ENCODE results near the gene DCPS. TPM values are rescaled to one million over a fixed set of nuclear protein-coding genes. Genes with fewer than 3 reads are reported as not detected.

Gene DCPS
- total RNA-seq, 1 experiment from 2014 or later, result 31.2 TPM

DNA sequence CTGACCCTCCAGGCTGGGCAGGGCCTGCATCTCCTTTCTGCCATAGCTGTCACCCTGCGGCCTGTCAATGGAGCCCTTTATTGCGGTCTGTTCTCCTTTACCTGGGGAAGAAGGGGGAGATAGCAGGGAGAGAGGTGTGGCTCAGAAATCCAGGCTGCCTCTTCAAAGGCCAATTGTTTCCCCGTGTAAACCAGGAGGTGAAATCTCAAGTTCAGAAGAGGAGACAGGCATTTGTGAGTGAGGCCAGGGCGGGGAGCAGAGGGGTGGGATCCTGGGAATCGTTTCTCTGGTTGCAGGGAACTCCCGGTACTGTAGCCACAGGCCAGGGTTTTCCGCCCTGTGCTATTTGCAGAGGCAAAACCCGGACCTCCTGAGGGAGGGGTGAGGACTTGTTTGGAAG is 9.1 kb downstream of the DCPS start:
- DNase-seq (ENCODE audit: low spot score), result no peak
- TF ChIP-seq, protein P1, sequence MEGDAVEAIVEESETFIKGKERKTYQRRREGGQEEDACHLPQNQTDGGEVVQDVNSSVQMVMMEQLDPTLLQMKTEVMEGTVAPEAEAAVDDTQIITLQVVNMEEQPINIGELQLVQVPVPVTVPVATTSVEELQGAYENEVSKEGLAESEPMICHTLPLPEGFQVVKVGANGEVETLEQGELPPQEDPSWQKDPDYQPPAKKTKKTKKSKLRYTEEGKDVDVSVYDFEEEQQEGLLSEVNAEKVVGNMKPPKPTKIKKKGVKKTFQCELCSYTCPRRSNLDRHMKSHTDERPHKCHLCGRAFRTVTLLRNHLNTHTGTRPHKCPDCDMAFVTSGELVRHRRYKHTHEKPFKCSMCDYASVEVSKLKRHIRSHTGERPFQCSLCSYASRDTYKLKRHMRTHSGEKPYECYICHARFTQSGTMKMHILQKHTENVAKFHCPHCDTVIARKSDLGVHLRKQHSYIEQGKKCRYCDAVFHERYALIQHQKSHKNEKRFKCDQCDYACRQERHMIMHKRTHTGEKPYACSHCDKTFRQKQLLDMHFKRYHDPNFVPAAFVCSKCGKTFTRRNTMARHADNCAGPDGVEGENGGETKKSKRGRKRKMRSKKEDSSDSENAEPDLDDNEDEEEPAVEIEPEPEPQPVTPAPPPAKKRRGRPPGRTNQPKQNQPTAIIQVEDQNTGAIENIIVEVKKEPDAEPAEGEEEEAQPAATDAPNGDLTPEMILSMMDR (conservative IDR thresholded peaks at IDR 0.05; ENCODE audit: low read depth, low read length), result no peak
- TF ChIP-seq EZH2 (IDR thresholded peaks at IDR 0.05; ENCODE audit: borderline replicate concordance, low read depth, low read length, poor library complexity, severe bottlenecking), result no peak
- H3K4me3 ChIP-seq (ENCODE audit: low read depth, low read length, poor library complexity, severe bottlenecking), result no peak overlapping the region
- POLR2A ChIA-PET (ENCODE audit: low non-redundant PET), result no interaction called here
- H3K27ac ChIP-seq (ENCODE audit: low read depth, low read length, poor library complexity, severe bottlenecking), result no peak overlapping the region
- BruUV-seq (replicated peaks), result no TSS peak
- H3K4me1 ChIP-seq (ENCODE audit: insufficient read depth, low read length, poor library complexity, severe bottlenecking), result no peaks in the 10 kb centered on the region
- H3K36me3 ChIP-seq (ENCODE audit: insufficient read depth, low read length, poor library complexity, severe bottlenecking), result no peaks in the 10 kb centered on the region
- H3K27me3 ChIP-seq (replicated peaks; ENCODE audit: insufficient read depth, low read depth, low read length, poor library complexity), result no peaks in the 10 kb centered on the region
- CTCF ChIA-PET, result no interaction called here
- H3K9me3 ChIP-seq (ENCODE audit: low read depth, low read length, poor library complexity, severe bottlenecking), result no peaks in the 10 kb centered on the region
- intact Hi-C loops (cut with micrococcal nuclease; ENCODE audit: unreplicated experiment), result loop anchor here (5.0 to 10.0 kb wide), 4 partner anchors 104 to 1034 kb away; no protein-coding TSS in a partner anchor

DNA sequence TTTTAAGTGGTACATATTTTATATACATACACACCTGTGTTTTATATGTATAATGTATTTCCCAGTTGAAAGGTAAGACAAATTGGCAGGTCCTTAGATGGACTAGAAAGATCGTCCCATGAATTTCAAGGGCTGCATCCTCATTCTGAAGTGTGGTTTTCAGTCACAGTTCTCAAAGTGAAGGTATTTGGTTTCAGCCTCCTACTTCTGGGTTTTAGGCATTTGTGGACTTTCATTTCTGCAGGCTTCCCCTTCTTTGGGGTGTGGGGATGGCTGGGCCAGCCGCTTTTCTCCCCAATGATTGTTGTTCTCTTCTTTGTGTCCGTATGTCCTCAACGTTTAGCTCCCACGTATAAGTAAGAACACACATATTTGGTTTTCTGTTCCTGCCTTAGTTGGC is 10.0 kb downstream of the DCPS start:
- H3K27ac ChIP-seq (ENCODE audit: low read depth, low read length, poor library complexity, severe bottlenecking), result no peak overlapping the region
- intact Hi-C loops (cut with micrococcal nuclease; ENCODE audit: unreplicated experiment), result loop anchor here (5.0 to 10.0 kb wide), 4 partner anchors 103 to 1033 kb away; no protein-coding TSS in a partner anchor
- no peak for DNase-seq (ENCODE audit: low spot score)
- ChIA-PET POLR2A (ENCODE audit: low non-redundant PET) (no interaction called here), CTCF (interaction anchor here (0.6 kb wide), 1 partner anchor 42 kb away, joined by 3 read pairs; the partner anchor contains the start of gene ST3GAL4)
- TF ChIP-seq EZH2 (IDR thresholded peaks at IDR 0.05; ENCODE audit: borderline replicate concordance, low read depth, low read length, poor library complexity, severe bottlenecking), result no peak
- TF ChIP-seq, protein P1 (conservative IDR thresholded peaks at IDR 0.05; ENCODE audit: low read depth, low read length), result no peak
- H3K36me3 ChIP-seq (ENCODE audit: insufficient read depth, low read length, poor library complexity, severe bottlenecking), result no peaks in the 10 kb centered on the region
- H3K9me3 ChIP-seq (ENCODE audit: low read depth, low read length, poor library complexity, severe bottlenecking), result no peaks in the 10 kb centered on the region
- no TSS peak for BruUV-seq (replicated peaks)
- H3K4me3 ChIP-seq (ENCODE audit: low read depth, low read length, poor library complexity, severe bottlenecking), result no peak overlapping the region
- no peaks in the 10 kb centered on the region for H3K4me1 ChIP-seq (ENCODE audit: insufficient read depth, low read length, poor library complexity, severe bottlenecking)
- H3K27me3 ChIP-seq (replicated peaks; ENCODE audit: insufficient read depth, low read depth, low read length, poor library complexity), result no peaks in the 10 kb centered on the region

DNA sequence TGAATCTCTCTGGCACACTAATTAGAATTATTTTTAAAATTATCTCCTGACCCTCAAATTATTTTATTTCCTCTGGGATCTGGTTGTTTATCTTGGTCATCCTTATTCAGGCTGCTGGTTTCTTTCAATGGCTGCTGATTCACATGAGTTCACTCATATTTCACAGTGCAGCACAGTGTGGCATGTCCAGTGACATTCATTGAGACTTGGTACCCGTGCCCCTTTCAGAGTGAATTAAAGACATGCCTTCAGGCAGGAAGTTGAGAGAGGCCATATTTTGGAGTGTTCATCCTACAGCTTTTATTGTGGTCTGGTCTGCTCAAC is 13.5 kb downstream of the DCPS start:
- H3K36me3 ChIP-seq (ENCODE audit: insufficient read depth, low read length, poor library complexity, severe bottlenecking), result no peaks in the 10 kb centered on the region
- intact Hi-C loops (cut with micrococcal nuclease; ENCODE audit: unreplicated experiment), result loop anchor here (10.0 kb wide), 1 partner anchor 257 kb away; no protein-coding TSS in a partner anchor
- H3K4me1 ChIP-seq (ENCODE audit: insufficient read depth, low read length, poor library complexity, severe bottlenecking), result no peaks in the 10 kb centered on the region
- no peak overlapping the region for H3K4me3 ChIP-seq (ENCODE audit: low read depth, low read length, poor library complexity, severe bottlenecking)
- H3K27ac ChIP-seq (ENCODE audit: low read depth, low read length, poor library complexity, severe bottlenecking), result no peak overlapping the region
- ChIA-PET CTCF (no interaction called here), POLR2A (ENCODE audit: low non-redundant PET) (no interaction called here)
- H3K27me3 ChIP-seq (replicated peaks; ENCODE audit: insufficient read depth, low read depth, low read length, poor library complexity), result no peaks in the 10 kb centered on the region
- TF ChIP-seq, protein P1 (conservative IDR thresholded peaks at IDR 0.05; ENCODE audit: low read depth, low read length), result no peak
- no peak for TF ChIP-seq EZH2 (IDR thresholded peaks at IDR 0.05; ENCODE audit: borderline replicate concordance, low read depth, low read length, poor library complexity, severe bottlenecking)
- no peak for DNase-seq (ENCODE audit: low spot score)
- H3K9me3 ChIP-seq (ENCODE audit: low read depth, low read length, poor library complexity, severe bottlenecking), result no peaks in the 10 kb centered on the region
- no TSS peak for BruUV-seq (replicated peaks)
